Measurements from ENCODE around the gene CA12.
A peak's percentile ranks its signal among the peaks of the same experiment; 100 is the strongest.

CA12 gene

DNA sequence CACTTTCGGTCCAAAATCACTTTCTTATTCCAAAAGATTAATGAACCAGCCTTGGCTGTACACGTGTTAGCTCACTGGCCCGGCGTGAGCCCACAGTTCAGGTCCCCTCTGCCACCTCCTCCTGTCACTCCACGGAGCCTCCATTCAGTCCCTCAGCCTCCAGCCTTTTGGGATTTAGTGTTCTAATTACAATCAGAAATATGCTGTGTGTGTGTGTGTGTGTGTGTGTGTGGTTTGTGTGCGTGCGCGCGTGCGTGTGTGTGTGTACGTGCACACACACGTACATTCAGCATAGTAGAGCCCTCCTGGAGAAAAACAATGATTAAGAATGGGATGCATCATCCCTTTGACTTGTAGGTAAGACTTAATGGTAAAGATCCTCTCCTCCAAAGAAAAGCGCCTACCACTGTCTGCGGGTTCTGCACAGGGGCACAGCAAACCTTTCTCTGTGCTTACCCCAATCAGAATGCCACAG, 801 bp downstream of the CA12 start:
- TF ChIP-seq JUND (IDR thresholded peaks at IDR 0.05; ENCODE audit: low read depth), result no peak
- no peak for DNase-seq (ENCODE audit: low read depth in 1 of 2, low spot score in 1 of 2)
- in situ Hi-C loops (cut with HindIII; ENCODE audit: low pct_unique_long_range_greater_than_20kb, low sequenced_read_pairs), result no loop called here

DNA sequence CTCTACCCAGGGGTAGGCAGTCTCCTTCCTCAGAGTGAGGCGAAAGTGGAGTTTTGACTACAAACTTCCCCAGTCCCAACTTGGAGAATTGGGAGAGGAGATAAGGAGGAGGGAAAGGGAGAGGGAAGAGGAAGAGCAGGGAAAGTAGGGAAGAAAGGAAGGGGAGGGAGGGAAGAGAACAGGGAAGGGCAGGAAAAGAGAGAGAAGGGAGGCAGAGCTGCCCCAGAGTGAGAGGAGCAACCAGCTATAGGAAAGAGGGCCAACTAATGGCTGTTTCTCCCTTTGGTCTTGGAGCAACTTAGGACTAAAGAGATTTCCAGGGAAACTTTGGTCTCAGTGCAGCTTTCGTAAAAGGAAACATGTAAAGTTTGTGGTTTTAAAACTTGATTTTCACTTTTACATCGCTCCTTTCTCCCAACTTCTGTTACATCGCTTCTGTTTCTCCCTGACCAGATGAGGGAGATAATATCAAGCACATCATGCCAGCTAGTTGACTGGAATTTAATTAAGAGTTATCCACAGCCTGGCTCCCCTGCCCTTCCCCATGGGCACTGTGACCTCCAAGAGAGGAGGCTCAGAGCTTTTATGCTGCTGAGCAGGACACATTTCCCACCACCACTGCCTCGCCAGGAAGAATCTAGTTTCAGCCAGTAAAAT, 1.4 kb downstream of the CA12 start:
- DNase-seq (ENCODE audit: low read depth in 1 of 2, low spot score in 1 of 2), result peak in 1 of 2 experiments; percentile 67
- in situ Hi-C loops (cut with HindIII; ENCODE audit: low pct_unique_long_range_greater_than_20kb, low sequenced_read_pairs), result no loop called here
- TF ChIP-seq JUND (IDR thresholded peaks at IDR 0.05; ENCODE audit: low read depth), result no peak

DNA sequence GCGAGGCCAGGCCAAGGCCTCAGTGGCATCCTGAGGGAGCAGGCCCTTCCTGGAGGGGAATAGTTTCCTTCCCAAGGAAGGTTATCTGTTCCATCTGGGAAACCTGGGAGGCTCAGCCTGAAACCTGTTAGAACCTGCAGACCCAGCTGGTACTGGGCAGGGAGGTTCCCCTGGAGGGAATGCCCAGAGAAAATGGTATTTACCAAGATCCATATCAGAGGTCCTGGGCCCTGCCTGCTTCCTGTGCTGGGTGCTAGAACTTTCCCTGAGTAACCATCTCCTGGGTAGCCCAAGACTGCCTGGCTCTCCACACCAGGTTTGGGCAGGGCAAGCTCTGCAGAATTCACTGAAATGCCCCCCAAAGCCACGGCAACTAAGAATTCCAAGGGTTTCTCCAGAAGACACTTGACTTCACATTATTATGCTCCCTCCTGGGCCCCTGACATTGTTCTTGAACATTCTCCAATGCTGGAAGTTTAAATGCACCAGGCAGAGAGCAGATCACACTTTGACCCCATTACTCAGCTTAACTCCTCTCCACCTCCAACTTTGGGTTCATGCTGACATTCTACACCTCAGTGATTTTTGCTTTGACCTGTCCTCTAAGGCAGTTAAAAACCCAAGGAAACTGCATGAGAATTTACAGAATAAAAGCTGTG, 2.0 kb downstream of the CA12 start:
- peak; percentile 83 for TF ChIP-seq JUND (IDR thresholded peaks at IDR 0.05; ENCODE audit: low read depth)
- in situ Hi-C loops (cut with HindIII; ENCODE audit: low pct_unique_long_range_greater_than_20kb, low sequenced_read_pairs), result no loop called here
- peak; percentile 57 to 93 for DNase-seq (ENCODE audit: low read depth in 1 of 2, low spot score in 1 of 2)

DNA sequence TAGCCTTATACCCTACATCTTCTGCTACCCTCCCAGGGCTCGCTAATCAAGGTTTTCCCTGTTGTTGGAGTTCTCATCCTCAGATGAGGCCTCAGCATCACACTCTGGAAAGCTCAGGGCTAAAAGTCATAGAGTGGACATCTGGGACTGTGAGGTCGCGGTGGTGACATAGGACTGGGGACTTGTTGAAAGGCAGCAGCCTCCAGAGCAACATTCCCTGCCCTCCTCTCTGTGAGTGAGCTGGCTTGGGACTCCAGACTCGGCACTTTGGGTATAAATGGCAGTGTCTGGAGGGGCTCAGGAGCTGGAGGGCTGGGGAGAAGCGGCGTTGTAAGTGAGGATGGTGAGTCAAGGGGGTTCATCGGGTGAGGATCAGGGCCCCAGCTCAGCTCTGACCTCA, 2.7 kb downstream of the CA12 start:
- TF ChIP-seq JUND (IDR thresholded peaks at IDR 0.05; ENCODE audit: low read depth), result no peak
- in situ Hi-C loops (cut with HindIII; ENCODE audit: low pct_unique_long_range_greater_than_20kb, low sequenced_read_pairs), result no loop called here
- DNase-seq (ENCODE audit: low read depth in 1 of 2, low spot score in 1 of 2), result no peak

DNA sequence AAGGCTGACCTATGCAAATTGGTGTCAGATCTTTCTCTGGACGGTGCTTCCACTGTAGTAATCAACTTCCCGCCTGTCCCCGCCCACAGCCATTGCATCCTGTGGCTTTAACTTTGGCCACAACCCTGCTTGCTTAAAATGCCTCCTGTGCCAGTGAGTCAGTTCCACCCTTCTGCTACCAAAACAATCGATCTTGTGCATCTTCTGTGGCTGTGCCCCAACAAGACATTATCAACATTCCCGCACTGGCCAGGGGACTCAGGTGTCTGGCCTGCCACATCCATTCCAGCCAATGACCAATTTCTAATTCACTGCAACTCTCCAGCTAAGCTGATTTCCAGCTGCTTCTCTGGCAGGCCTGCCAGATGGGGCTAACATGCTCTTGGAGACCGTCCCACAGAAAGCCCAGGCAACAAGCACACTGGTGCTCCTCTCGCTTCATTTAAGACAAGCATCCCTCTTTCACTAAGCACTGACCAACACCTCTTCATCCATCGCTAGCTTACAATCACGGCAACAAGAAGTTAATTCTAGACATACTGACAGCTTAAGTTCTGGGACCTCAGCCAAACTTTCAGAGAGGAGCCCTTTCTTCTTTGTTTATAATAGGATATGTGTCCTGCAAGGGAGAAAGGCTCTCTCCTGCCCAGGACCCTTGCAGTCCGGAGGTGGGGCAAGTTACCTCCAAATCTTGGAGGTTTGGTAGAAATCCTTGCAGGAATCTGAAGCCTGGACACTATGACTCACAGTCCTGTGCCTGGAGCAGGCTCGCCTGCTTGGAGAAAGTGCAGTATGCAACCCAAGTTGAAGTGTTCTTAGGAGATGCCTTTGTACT, 6.7 kb downstream of the CA12 start:
- TF ChIP-seq JUND (IDR thresholded peaks at IDR 0.05; ENCODE audit: low read depth), result no peak
- no peak for DNase-seq (ENCODE audit: low read depth in 1 of 2, low spot score in 1 of 2)
- in situ Hi-C loops (cut with HindIII; ENCODE audit: low pct_unique_long_range_greater_than_20kb, low sequenced_read_pairs), result no loop called here

DNA sequence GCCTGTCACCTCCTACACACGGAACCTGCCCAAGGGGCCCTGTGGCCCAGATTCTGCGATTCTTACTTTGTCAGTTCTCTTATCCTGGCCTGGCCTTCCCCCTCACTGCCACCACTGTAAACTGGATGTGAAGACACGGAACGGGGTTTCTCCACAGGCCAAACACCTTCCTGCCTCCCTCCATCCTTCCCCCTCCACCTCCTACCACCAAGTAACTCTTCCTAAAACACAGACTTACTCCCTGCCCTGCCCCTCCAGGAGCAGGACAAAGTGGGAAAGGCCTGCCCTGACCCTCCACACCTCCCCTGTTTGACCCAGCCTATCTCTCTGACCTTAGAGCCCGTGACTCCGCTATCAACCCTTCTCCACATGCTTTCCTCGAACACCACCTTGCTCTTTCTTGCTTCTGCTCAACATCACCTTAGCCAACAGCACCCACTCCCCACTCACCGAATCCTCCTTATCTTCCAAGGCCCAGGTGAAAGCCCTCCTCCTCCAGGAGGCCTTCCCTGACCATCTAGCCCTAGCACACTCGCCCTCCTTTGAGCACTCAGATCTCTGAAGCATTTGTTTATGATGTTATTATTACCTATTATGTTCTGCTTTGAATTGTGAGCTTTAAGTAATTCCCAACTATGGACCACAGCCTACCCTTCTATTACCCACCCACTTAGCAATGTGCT, 7.6 kb downstream of the CA12 start:
- in situ Hi-C loops (cut with HindIII; ENCODE audit: low pct_unique_long_range_greater_than_20kb, low sequenced_read_pairs), result no loop called here
- no peak for DNase-seq (ENCODE audit: low read depth in 1 of 2, low spot score in 1 of 2)
- TF ChIP-seq JUND (IDR thresholded peaks at IDR 0.05; ENCODE audit: low read depth), result no peak

DNA sequence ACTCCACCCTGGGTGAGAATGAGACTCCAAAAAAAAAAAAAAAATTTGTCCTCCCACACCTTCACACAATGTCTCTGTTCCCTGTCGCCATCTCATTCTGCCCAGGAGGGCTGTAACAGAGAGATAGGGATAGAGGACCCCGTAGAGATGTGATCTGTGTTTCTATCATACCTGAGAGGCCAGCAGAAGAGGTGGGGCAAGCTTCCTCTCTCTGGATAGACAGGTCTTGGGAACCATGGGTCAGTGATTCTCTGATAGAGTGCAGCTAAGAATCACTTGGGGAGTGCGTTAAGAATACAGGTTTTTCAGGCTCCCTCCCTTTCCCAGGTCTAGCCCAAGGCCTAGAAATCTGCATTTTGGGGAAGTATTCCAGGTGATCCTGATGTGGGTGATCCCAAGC, 8.3 kb downstream of the CA12 start:
- DNase-seq (ENCODE audit: low read depth in 1 of 2, low spot score in 1 of 2), result no peak
- TF ChIP-seq JUND (IDR thresholded peaks at IDR 0.05; ENCODE audit: low read depth), result no peak
- in situ Hi-C loops (cut with HindIII; ENCODE audit: low pct_unique_long_range_greater_than_20kb, low sequenced_read_pairs), result no loop called here

DNA sequence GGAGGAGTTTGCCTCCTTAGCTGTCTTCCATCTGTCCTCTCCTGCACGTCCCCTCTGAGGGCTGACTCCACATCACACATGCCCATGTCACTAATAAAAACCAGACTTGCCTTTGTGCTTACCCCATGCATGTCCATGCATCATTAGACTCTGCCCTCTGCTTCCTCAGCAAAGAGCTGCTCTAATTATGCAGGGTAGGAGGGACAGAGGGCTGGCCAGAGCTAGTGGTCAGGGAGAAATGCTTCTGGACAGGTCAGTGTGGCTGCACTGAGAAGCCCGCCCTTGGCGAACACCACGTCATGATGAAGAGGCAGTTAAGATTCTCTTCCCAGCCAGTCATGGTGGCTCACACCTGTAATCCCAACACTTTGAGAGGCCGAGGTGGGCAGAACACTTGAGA, 8.9 kb downstream of the CA12 start:
- no peak for TF ChIP-seq JUND (IDR thresholded peaks at IDR 0.05; ENCODE audit: low read depth)
- in situ Hi-C loops (cut with HindIII; ENCODE audit: low pct_unique_long_range_greater_than_20kb, low sequenced_read_pairs), result no loop called here
- DNase-seq (ENCODE audit: low read depth in 1 of 2, low spot score in 1 of 2), result no peak

DNA sequence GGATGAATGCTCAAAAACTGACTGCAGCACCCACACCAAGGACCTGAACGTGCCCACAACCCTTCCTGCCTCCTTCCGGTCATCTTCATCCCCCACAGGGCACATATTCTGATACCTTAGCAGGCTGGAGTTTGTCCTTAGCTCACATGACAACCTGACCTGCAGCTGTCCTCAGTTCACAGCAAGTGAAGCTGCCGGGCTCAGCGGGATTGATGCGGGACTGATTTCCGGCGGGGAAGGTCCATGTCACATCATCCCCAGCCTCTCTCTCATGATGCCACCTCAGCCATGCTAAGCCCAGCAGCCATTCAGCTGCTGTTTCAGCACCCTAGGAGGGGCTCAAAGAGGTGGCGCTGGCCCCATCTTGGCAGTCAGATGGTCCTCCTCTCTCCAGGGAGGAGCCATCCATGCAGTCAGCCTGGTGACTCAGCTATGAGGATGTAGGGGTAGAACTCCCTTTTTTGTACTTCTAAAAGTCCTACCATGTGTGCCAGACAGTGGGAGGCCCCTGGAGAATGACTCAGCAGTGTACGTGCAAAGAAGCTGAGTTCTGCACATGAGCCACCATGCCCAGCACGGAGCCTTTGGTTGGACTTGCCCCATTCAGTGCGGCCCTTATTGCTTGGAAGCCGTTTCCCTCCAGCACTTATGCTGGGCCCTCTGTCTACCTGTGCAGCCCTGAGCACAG, 9.5 kb downstream of the CA12 start:
- in situ Hi-C loops (cut with HindIII; ENCODE audit: low pct_unique_long_range_greater_than_20kb, low sequenced_read_pairs), result no loop called here
- DNase-seq (ENCODE audit: low read depth in 1 of 2, low spot score in 1 of 2), result no peak
- TF ChIP-seq JUND (IDR thresholded peaks at IDR 0.05; ENCODE audit: low read depth), result no peak

DNA sequence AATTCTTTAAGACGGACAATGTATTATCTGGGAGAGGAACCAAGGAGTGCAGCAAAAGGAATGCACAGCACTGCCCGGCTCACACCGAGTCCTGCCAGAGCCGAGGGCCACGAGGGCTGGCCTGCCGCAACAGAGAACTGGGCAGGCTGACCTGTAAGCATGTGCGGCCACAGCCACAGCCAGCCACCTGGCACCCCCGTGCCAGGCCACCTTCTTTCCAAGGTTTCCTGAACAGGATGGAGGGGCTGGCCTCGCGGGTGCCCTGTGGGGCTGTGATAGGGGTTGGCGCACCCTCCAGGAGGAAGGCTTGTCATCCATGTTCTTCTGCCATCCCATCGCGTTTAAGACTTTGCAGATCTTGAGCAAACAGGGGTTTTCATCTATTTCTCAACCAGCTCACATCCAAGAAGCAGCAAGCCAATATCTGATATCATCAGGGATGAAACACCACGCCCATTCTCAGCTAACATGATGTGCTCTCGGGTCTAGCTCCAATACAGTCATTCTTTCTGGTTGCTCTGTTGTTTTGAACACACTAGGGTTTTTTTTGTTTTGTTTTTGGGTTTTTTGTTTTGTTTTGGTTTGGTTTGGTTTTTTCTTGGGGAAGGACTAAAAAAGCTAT, 10.2 kb downstream of the CA12 start:
- DNase-seq (ENCODE audit: low read depth in 1 of 2, low spot score in 1 of 2), result no peak
- TF ChIP-seq JUND (IDR thresholded peaks at IDR 0.05; ENCODE audit: low read depth), result no peak
- in situ Hi-C loops (cut with HindIII; ENCODE audit: low pct_unique_long_range_greater_than_20kb, low sequenced_read_pairs), result no loop called here

DNA sequence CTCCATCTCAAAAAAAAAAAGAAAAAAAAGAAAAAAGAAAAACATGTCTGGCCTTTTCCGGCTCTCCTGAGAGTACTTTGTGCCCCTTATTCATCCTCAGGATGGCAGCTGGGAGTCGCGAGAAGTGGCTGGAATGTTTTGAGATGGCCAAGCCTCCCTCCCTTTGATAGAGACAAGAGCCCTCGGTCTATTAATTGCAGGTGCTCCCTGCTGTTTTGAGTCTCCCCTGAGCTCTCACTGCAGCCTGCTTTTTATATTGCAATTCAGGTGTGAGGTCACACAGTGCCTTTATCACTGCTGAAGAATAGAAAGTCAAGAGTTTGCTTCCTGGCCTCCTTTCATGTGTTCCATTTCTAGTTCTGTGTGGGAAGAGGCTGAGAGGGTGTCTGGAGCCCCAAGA, 10.9 kb downstream of the CA12 start:
- DNase-seq (ENCODE audit: low read depth in 1 of 2, low spot score in 1 of 2), result no peak

DNA sequence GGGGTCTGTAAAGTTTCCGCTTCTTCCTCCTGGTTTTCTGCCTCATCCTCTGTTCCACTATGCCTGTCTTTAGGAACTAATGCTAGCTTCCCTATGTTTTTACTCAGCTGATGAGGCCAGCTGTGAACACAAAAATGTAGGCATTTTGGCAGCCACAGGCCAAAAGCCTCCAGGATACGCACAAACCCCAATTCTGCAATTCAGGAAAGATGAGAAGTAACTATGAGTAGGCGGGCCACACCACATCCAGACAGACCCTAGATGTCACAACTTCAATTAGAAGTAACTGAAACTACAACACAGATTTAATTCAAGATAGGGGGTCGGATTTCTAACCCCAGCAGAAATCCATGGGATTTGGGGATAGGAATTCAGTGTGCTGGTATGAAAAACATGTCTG, 11.9 kb downstream of the CA12 start:
- in situ Hi-C loops (cut with HindIII; ENCODE audit: low pct_unique_long_range_greater_than_20kb, low sequenced_read_pairs), result no loop called here
- no peak for DNase-seq (ENCODE audit: low read depth in 1 of 2, low spot score in 1 of 2)
- TF ChIP-seq JUND (IDR thresholded peaks at IDR 0.05; ENCODE audit: low read depth), result no peak

More for the DNA sequence above, 10.9 kb downstream of the CA12 start:
- in situ Hi-C loops (cut with HindIII; ENCODE audit: low pct_unique_long_range_greater_than_20kb, low sequenced_read_pairs), result no loop called here
- TF ChIP-seq JUND (IDR thresholded peaks at IDR 0.05; ENCODE audit: low read depth), result no peak
